Right lobe of liver (tissue), 6 donors: Measurements from ENCODE around the gene ISYNA1. TPM values are rescaled to one million over a fixed set of nuclear protein-coding genes. Genes with fewer than 3 reads are reported as not detected.

Experiments used
- ATAC-seq, 4 donors: fragments of 200-7000 bp; cut with Tn5 transposase; one replicate each; pipeline ENCODE4 v1.9.1; 2020; ENCODE audit warnings: mild to moderate bottlenecking in 4 of 4, moderate library complexity in 4 of 4
- DNase-seq, 3 donors: peaks; one replicate each; pipeline ENCODE4 v3.0.0-alpha.2; 2020
- H3K27ac ChIP-seq, 3 donors: fragments of 200-600 bp; one replicate each; pipeline ENCODE4 v1.8.0; 2022
- H3K27me3 ChIP-seq, 2 donors: fragments of 200-600 bp; one replicate each; pipeline ENCODE4 v1.8.0; 2022
- H3K36me3 ChIP-seq, 4 donors: fragments of 200-600 bp; sonication (generic) in 1 of 4; one replicate each; pipeline versions ENCODE4 v1.5.1 to v1.8.0; 2017 to 2022; ENCODE audit warnings: control low read depth in 1 of 4
- H3K4me1 ChIP-seq, 4 donors: fragments of 200-600 bp; sonication (generic) in 1 of 4; one replicate each; pipeline versions ENCODE4 v1.5.1 to v1.8.0; 2017 to 2022; ENCODE audit warnings: control low read depth in 1 of 4
- H3K4me3 ChIP-seq, 3 donors: fragments of 200-600 bp; one replicate each; pipeline ENCODE4 v1.8.0; 2022
- H3K9me3 ChIP-seq, 4 donors: fragments of 200-600 bp; sonication (generic) in 1 of 4; one replicate each; pipeline versions ENCODE4 v1.5.1 to v1.8.0; 2017 to 2022; ENCODE audit warnings: control low read depth in 1 of 4
- CTCF ChIP-seq, 4 donors: fragments of 200-600 bp in 3 of 4; fragments of 450-650 bp in 1 of 4; IDR thresholded peaks; one replicate each; pipeline versions ENCODE4 v1.5.1 to v1.8.0; 2016 to 2022; ENCODE audit warnings: antibody characterized with exemption in 4 of 4, mild to moderate bottlenecking in 2 of 4
- POLR2A ChIP-seq: fragments of 450-650 bp; IDR thresholded peaks from one replicate; pipeline ENCODE4 v1.6.1; 2017; ENCODE audit warnings: antibody characterized with exemption, mild to moderate bottlenecking
- WGBS: methylation state at CpG from one replicate; pipeline ENCODE4 v1.1.6; 2018; ENCODE audit warnings: low coverage, low lambda C conversion rate; ENCODE audit not compliant: insufficient coverage; ENCODE audit errors: missing lambda C conversion rate; 5-methylcytosine and 5-hydroxymethylcytosine counted together
- intact Hi-C, 2 donors: fragments of 100-400 bp; cut with DNase I; formaldehyde crosslinking; loops; one replicate each; pipeline versions ENCODE4 v1.11.2 to v1.14.1; 2022
- total RNA-seq, 6 experiments: library from RNA; depleted of rRNA in 2 of 6; stranded (reverse); fragments of >200 nt in 2 of 6; fragmentation: NEBNext Ultra II Directional in 3 of 6; extraction: Animal tissue kit (Norgen Biotek cat#: 25700) in 3 of 6; gene quantifications; one replicate each; pipeline versions ENCODE4 v1.1.0 to v1.2.4, GENCODE V29; 2016 to 2023
- donor health status: DM: no; HTN: yes; CAD: no.
- donor health status: DM: no; HTN: no; CAD: no.
- donor health status: DM: no; HTN: no; CAD: no.
- donor health status: DM: no; HTN: yes; CAD: no.
- donor health status: DM: no; HTN: yes; CAD: no.

Gene ISYNA1
- total RNA-seq, 6 experiments from 2014 or later, result 6.5 to 8.3 (median 7.8) TPM

- WGBS, result 76% methylated on average over 20 of the region's 24 CpGs
- TF ChIP-seq POLR2A (no peak), CTCF (IDR thresholded peaks at IDR 0.05) (no peak)
- no peak for ATAC-seq
- intact Hi-C loops, result loop anchor here in 1 of 2 donors (10.0 kb wide), 1 partner anchor 88 kb away; no protein-coding TSS in a partner anchor
- Histone ChIP-seq H3K27me3 (no peaks in the 10 kb centered on the region), H3K9me3 (no peaks in the 10 kb centered on the region), H3K27ac (peak overlapping the region in 1 of 3 donors; percentile 67), H3K4me1 (peaks cover 0 to 44% (median 19%) of the 10 kb centered on the region in 4 donors), H3K36me3 (no peaks in the 10 kb centered on the region), H3K4me3 (no peak overlapping the region)
- no peak for DNase-seq
Measured at GRCh38 chr19:18477042-18477779, 39.3 kb upstream of the ISYNA1 start.

- no peak for ATAC-seq
- H3K27ac ChIP-seq, result peak overlapping the region in 1 of 3 donors; percentile 67
- no peaks in the 10 kb centered on the region for H3K9me3 ChIP-seq
- H3K27me3 ChIP-seq, result no peaks in the 10 kb centered on the region
- 82% methylated on average over 6 of the region's 14 CpGs for WGBS
- peaks cover 0 to 44% (median 18%) of the 10 kb centered on the region in 4 donors for H3K4me1 ChIP-seq
- no peaks in the 10 kb centered on the region for H3K36me3 ChIP-seq
- DNase-seq, result no peak
- TF ChIP-seq POLR2A (no peak), CTCF (IDR thresholded peaks at IDR 0.05) (no peak)
- no peak overlapping the region for H3K4me3 ChIP-seq
- intact Hi-C loops, result loop anchor here in 1 of 2 donors (10.0 kb wide), 1 partner anchor 88 kb away; no protein-coding TSS in a partner anchor
Measured at GRCh38 chr19:18476507-18477041, 38.6 kb upstream of the ISYNA1 start.

- Histone ChIP-seq H3K27me3 (no peaks in the 10 kb centered on the region), H3K27ac (peak overlapping the region in 1 of 3 donors; percentile 29)
- intact Hi-C loops, result loop anchor here in 1 of 2 donors (10.0 kb wide), 1 partner anchor 89 kb away; no protein-coding TSS in a partner anchor
Measured at GRCh38 chr19:18475762-18476331, 37.9 kb upstream of the ISYNA1 start.

GRCh38 chr19:18475004-18475453 is 37.1 kb upstream of the ISYNA1 start:
- Histone ChIP-seq H3K27ac (no peak overlapping the region), H3K4me1 (peaks cover 0 to 42% (median 20%) of the 10 kb centered on the region in 4 donors), H3K4me3 (no peak overlapping the region), H3K9me3 (no peaks in the 10 kb centered on the region), H3K27me3 (no peaks in the 10 kb centered on the region), H3K36me3 (no peaks in the 10 kb centered on the region)
- 62% methylated on average over 5 of the region's 5 CpGs for WGBS
- ATAC-seq (no peak), DNase-seq (no peak)
- intact Hi-C loops, result loop anchor here in 1 of 2 donors (10.0 kb wide), 1 partner anchor 90 kb away; no protein-coding TSS in a partner anchor
- TF ChIP-seq POLR2A, result no peak
- TF ChIP-seq CTCF (IDR thresholded peaks at IDR 0.05), result no peak

More at GRCh38 chr19:18475762-18476331, 37.9 kb upstream of the ISYNA1 start:
- Histone ChIP-seq H3K4me1 (peaks cover 0 to 42% (median 18%) of the 10 kb centered on the region in 4 donors), H3K9me3 (no peaks in the 10 kb centered on the region), H3K4me3 (no peak overlapping the region), H3K36me3 (no peaks in the 10 kb centered on the region)
- WGBS, result 62% methylated on average over 9 of the region's 19 CpGs
- TF ChIP-seq CTCF (IDR thresholded peaks at IDR 0.05) (no peak), POLR2A (no peak)
- DNase-seq (no peak), ATAC-seq (no peak)
